Cardiac fibroblast (primary cell): ENCODE measurements around the gene STARD3.
A peak's percentile ranks its signal among the peaks of the same experiment; 100 is the strongest.

Source experiments
- DNase-seq, 2 donors: peaks; one replicate each; pipeline versions ENCODE4 v3.0.0 to v3.0.0-alpha.2; 2010; ENCODE audit warnings: low read depth in 2 of 2
- H3K4me3 ChIP-seq, 2 donors: replicated peaks in 1 of 2; 1 replicate in 1 of 2; 2 replicates in 1 of 2; pipeline ENCODE4 v1.5.1; 2011; ENCODE audit warnings: low read depth in 2 of 2, low read length in 2 of 2, mild to moderate bottlenecking in 2 of 2, moderate library complexity in 1 of 2
- CTCF ChIP-seq: IDR thresholded peaks from one replicate; pipeline ENCODE4 v1.5.1; 2011; ENCODE audit warnings: low read depth, mild to moderate bottlenecking, low read length, inconsistent platforms

Gene STARD3

GRCh38 chr17:39667262-39667944, 30.5 kb downstream of the STARD3 start:
- no peak overlapping the region for H3K4me3 ChIP-seq
- no peak for TF ChIP-seq CTCF
- DNase-seq: no peak

- peak within 1 kb of the TSS; percentile 10 to 13 for H3K4me3 ChIP-seq
- peak; percentile 61 for TF ChIP-seq CTCF
- peak; percentile 50 to 59 for DNase-seq
Measured at GRCh38 chr17:39667945-39668924, 31.3 kb downstream of the STARD3 start, which contains the start of gene PNMT. PNMT (plus strand) TSS chr17:39668453; CDS start chr17:39668476, 23 bp downstream.

GRCh38 chr17:39669897-39670735, 33.2 kb downstream of the STARD3 start:
- H3K4me3 ChIP-seq: no peak overlapping the region
- no peak for TF ChIP-seq CTCF
- DNase-seq: no peak

GRCh38 chr17:39670746-39671145, 33.8 kb downstream of the STARD3 start:
- TF ChIP-seq CTCF: no peak
- H3K4me3 ChIP-seq: no peak overlapping the region
- DNase-seq: no peak

GRCh38 chr17:39671651-39672521, 34.9 kb downstream of the STARD3 start:
- peak; percentile 37 to 50 for DNase-seq
- H3K4me3 ChIP-seq: no peak overlapping the region

More at GRCh38 chr17:39671651-39672521, 34.9 kb downstream of the STARD3 start:
- TF ChIP-seq CTCF: peak; percentile 60
